Chondrocyte (in vitro differentiated cells): ENCODE measurements around the gene KCNJ10. TPM values are rescaled to one million over a fixed set of nuclear protein-coding genes. Genes with fewer than 3 reads are reported as not detected.
"Not testable (repeated sequence)": the region's sequence is repeated elsewhere in the genome, so short reads cannot be mapped to it uniquely, and the experiment has no call there.

Experiments used
- DNase-seq: peaks from one replicate; pipeline ENCODE4 v3.0.0; 2021; ENCODE audit warnings: mixed read lengths, low spot score
- H3K27ac Mint-ChIP-seq: one replicate; pipeline ENCODE4 v1.8.0; 2021; ENCODE audit warnings: mild to moderate bottlenecking, moderate library complexity, mixed read lengths; ENCODE audit not compliant: unreplicated experiment
- H3K27me3 Mint-ChIP-seq: 2 replicates; pipeline ENCODE4 v1.8.0; 2021; ENCODE audit warnings: low read depth, mixed read lengths
- H3K36me3 Mint-ChIP-seq: 2 replicates; pipeline ENCODE4 v1.8.0; 2021; ENCODE audit warnings: low read depth, mixed read lengths
- H3K4me1 Mint-ChIP-seq: 2 replicates; pipeline ENCODE4 v1.8.0; 2021; ENCODE audit warnings: low read depth, mild to moderate bottlenecking, mixed read lengths
- H3K4me3 Mint-ChIP-seq: one replicate; pipeline ENCODE4 v1.8.0; 2021; ENCODE audit warnings: mild to moderate bottlenecking, moderate library complexity, mixed read lengths; ENCODE audit not compliant: unreplicated experiment
- H3K9me3 Mint-ChIP-seq: 2 replicates; pipeline ENCODE4 v1.8.0; 2021; ENCODE audit warnings: low read depth, mixed read lengths
- CTCF ChIP-seq: fragments of 200-600 bp; sonication (generic); IDR thresholded peaks from 2 replicates; pipeline ENCODE4 v1.5.0; 2021; ENCODE audit warnings: antibody characterized with exemption, mild to moderate bottlenecking, moderate library complexity
- total RNA-seq: library from RNA; stranded (reverse); gene quantifications from 3 replicates; pipeline ENCODE4 v1.2.1, GENCODE V29; 2021

KCNJ10 gene
- total RNA-seq, 1 donor from 2014 or later = not detected

- no peak for TF ChIP-seq CTCF
- no peaks in the 10 kb centered on the region for H3K36me3 Mint-ChIP-seq
- DNase-seq = no peak
- no peak overlapping the region for H3K4me3 Mint-ChIP-seq
- H3K27me3 Mint-ChIP-seq = peaks cover 86% of the 10 kb centered on the region
- no peak overlapping the region for H3K27ac Mint-ChIP-seq
- no peaks in the 10 kb centered on the region for H3K9me3 Mint-ChIP-seq
- no peaks in the 10 kb centered on the region for H3K4me1 Mint-ChIP-seq
Measured at GRCh38 chr1:160052936-160053335, 17.0 kb downstream of the KCNJ10 start.

GRCh38 chr1:160050619-160051018 is 19.3 kb downstream of the KCNJ10 start:
- H3K4me3 Mint-ChIP-seq = no peak overlapping the region
- no peaks in the 10 kb centered on the region for H3K9me3 Mint-ChIP-seq
- H3K36me3 Mint-ChIP-seq = no peaks in the 10 kb centered on the region
- peaks cover 82% of the 10 kb centered on the region for H3K27me3 Mint-ChIP-seq
- H3K4me1 Mint-ChIP-seq = peaks cover 9% of the 10 kb centered on the region
- no peak for DNase-seq
- no peak overlapping the region for H3K27ac Mint-ChIP-seq
- no peak for TF ChIP-seq CTCF

- not testable (repeated sequence) for DNase-seq, H3K36me3 Mint-ChIP-seq, H3K4me1 Mint-ChIP-seq, H3K9me3 Mint-ChIP-seq, H3K27ac Mint-ChIP-seq, H3K4me3 Mint-ChIP-seq
- peaks cover 79% of the 10 kb centered on the region for H3K27me3 Mint-ChIP-seq
Measured at GRCh38 chr1:160050182-160050581, 19.8 kb downstream of the KCNJ10 start.

GRCh38 chr1:160049101-160049500 is 20.9 kb downstream of the KCNJ10 start:
- Mint-ChIP-seq H3K36me3 (no peaks in the 10 kb centered on the region), H3K4me1 (peaks cover 9% of the 10 kb centered on the region), H3K27me3 (peaks cover 79% of the 10 kb centered on the region), H3K27ac (no peak overlapping the region), H3K4me3 (no peak overlapping the region), H3K9me3 (no peaks in the 10 kb centered on the region)
- no peak for DNase-seq
- no peak for TF ChIP-seq CTCF

- Mint-ChIP-seq H3K27me3 (peaks cover 77% of the 10 kb centered on the region), H3K27ac (no peak overlapping the region), H3K36me3 (no peaks in the 10 kb centered on the region), H3K4me1 (peaks cover 9% of the 10 kb centered on the region), H3K4me3 (no peak overlapping the region), H3K9me3 (no peaks in the 10 kb centered on the region)
- DNase-seq = no peak
- TF ChIP-seq CTCF = no peak
Measured at GRCh38 chr1:160048335-160048734, 21.6 kb downstream of the KCNJ10 start.

GRCh38 chr1:160047111-160047991 is 22.6 kb downstream of the KCNJ10 start:
- Mint-ChIP-seq H3K27me3 (peaks cover 72% of the 10 kb centered on the region), H3K27ac (no peak overlapping the region), H3K4me1 (peaks cover 9% of the 10 kb centered on the region), H3K36me3 (no peaks in the 10 kb centered on the region), H3K9me3 (no peaks in the 10 kb centered on the region), H3K4me3 (peak overlapping the region; percentile 43)
- no peak for DNase-seq
- no peak for TF ChIP-seq CTCF
